ENCODE data around the gene SPEF1.

SPEF1 gene

GRCh38 chr20:3747471-3747870 lies 33.8 kb downstream of the SPEF1 start:
- DNase-seq (ENCODE audit: low spot score): no peak

GRCh38 chr20:3745686-3746173 lies 35.5 kb downstream of the SPEF1 start:
- no peak for DNase-seq (ENCODE audit: low spot score)

- DNase-seq (ENCODE audit: low spot score): peak; percentile 78
Measured at GRCh38 chr20:3744806-3745685, 36.2 kb downstream of the SPEF1 start.

- no peak for DNase-seq (ENCODE audit: low spot score)
Measured at GRCh38 chr20:3744037-3744436, 37.2 kb downstream of the SPEF1 start.

- no peak for DNase-seq (ENCODE audit: low spot score)
Measured at GRCh38 chr20:3743251-3743650, 38.0 kb downstream of the SPEF1 start.

- DNase-seq (ENCODE audit: low spot score): no peak
Measured at GRCh38 chr20:3741836-3742458, 39.3 kb downstream of the SPEF1 start.

- no peak for DNase-seq (ENCODE audit: low spot score)
Measured at GRCh38 chr20:3740615-3741301, 40.5 kb downstream of the SPEF1 start.

- DNase-seq (ENCODE audit: low spot score): no peak
Measured at GRCh38 chr20:3739926-3740451, 41.3 kb downstream of the SPEF1 start.

GRCh38 chr20:3739054-3739925 lies 42.0 kb downstream of the SPEF1 start:
- DNase-seq (ENCODE audit: low spot score): no peak

- no peak for DNase-seq (ENCODE audit: low spot score)
Measured at GRCh38 chr20:3738111-3739053, 42.9 kb downstream of the SPEF1 start.

- DNase-seq (ENCODE audit: low spot score): no peak
Measured at GRCh38 chr20:3735768-3736167, 45.5 kb downstream of the SPEF1 start.

- DNase-seq (ENCODE audit: low spot score): no peak
Measured at GRCh38 chr20:3734111-3734843, 47.0 kb downstream of the SPEF1 start.

- no peak for DNase-seq (ENCODE audit: low spot score)
Measured at GRCh38 chr20:3733119-3733995, 47.9 kb downstream of the SPEF1 start.

- no peak for DNase-seq (ENCODE audit: low spot score)
Measured at GRCh38 chr20:3732327-3733118, 48.7 kb downstream of the SPEF1 start, which contains the start of gene HSPA12B. Gene HSPA12B, plus strand, starts transcription at chr20:3732685. Its CDS starts 5,990 bp downstream, at chr20:3738675.

GRCh38 chr20:3731944-3732326 lies 49.3 kb downstream of the SPEF1 start:
- no peak for DNase-seq (ENCODE audit: low spot score)

- DNase-seq (ENCODE audit: low spot score): no peak
Measured at GRCh38 chr20:3730803-3731672, 50.2 kb downstream of the SPEF1 start.
